Mesendoderm (in vitro differentiated cells): ENCODE data around the gene RPS6KA2.
"Not testable (repeated sequence)": the region's sequence is repeated elsewhere in the genome, so short reads cannot be mapped to it uniquely, and the experiment has no call there.

Experiments used
- DNase-seq: peaks from one replicate; pipeline ENCODE4 v3.0.0; 2013
- H2AK5ac ChIP-seq: 2 replicates; pipeline ENCODE4 v1.6.1; 2013; ENCODE audit warnings: low read length, inconsistent platforms
- H2BK120ac ChIP-seq: 2 replicates; pipeline ENCODE4 v1.6.1; 2013; ENCODE audit warnings: low read depth, mild to moderate bottlenecking, low read length, moderate library complexity, mixed read lengths
- H2BK15ac ChIP-seq: replicated peaks from 2 replicates; pipeline ENCODE4 v1.6.1; 2013; ENCODE audit warnings: low read depth, mild to moderate bottlenecking, moderate library complexity
- H2BK5ac ChIP-seq: 2 replicates; pipeline ENCODE4 v1.6.1; 2013; ENCODE audit warnings: low read length, inconsistent platforms
- H3K18ac ChIP-seq: 2 replicates; pipeline ENCODE4 v1.6.1; 2013; ENCODE audit warnings: mild to moderate bottlenecking, low read length, mixed read lengths
- H3K23ac ChIP-seq: one replicate; pipeline ENCODE4 v1.6.1; 2013; ENCODE audit warnings: low read length
- H3K27ac ChIP-seq: 2 replicates; pipeline ENCODE4 v1.5.1; 2013; ENCODE audit warnings: low read depth, mild to moderate bottlenecking, inconsistent platforms, low read length, moderate library complexity
- H3K27me3 ChIP-seq: 2 replicates; pipeline ENCODE4 v1.6.1; 2013; ENCODE audit warnings: low read length, control low read depth, mild to moderate bottlenecking, inconsistent platforms; ENCODE audit not compliant: insufficient read depth, poor library complexity
- H3K36me3 ChIP-seq: 2 replicates; pipeline ENCODE4 v1.6.1; 2013; ENCODE audit warnings: low read length, inconsistent platforms; ENCODE audit not compliant: control insufficient read depth, insufficient read depth
- H3K4ac ChIP-seq: one replicate; pipeline ENCODE4 v1.6.1; 2013; ENCODE audit warnings: low read depth, mild to moderate bottlenecking, low read length, moderate library complexity
- H3K4me1 ChIP-seq: 2 replicates; pipeline ENCODE4 v1.6.1; 2013; ENCODE audit warnings: low read depth, low read length, inconsistent platforms; ENCODE audit not compliant: control insufficient read depth
- H3K4me2 ChIP-seq: 2 replicates; pipeline ENCODE4 v1.6.1; 2013; ENCODE audit warnings: low read length
- H3K4me3 ChIP-seq: 2 replicates; pipeline ENCODE4 v1.5.1; 2013; ENCODE audit warnings: mild to moderate bottlenecking, low read length
- H3K56ac ChIP-seq: one replicate; pipeline ENCODE4 v1.6.1; 2013; ENCODE audit warnings: low read length
- H3K79me1 ChIP-seq: 2 replicates; pipeline ENCODE4 v1.6.1; 2013; ENCODE audit warnings: low read length, inconsistent platforms
- H3K79me2 ChIP-seq: 2 replicates; pipeline ENCODE4 v1.6.1; 2013; ENCODE audit warnings: mild to moderate bottlenecking, low read length; ENCODE audit not compliant: control insufficient read depth, insufficient read depth
- H3K9ac ChIP-seq: 2 replicates; pipeline ENCODE4 v1.6.1; 2013; ENCODE audit warnings: low read length, inconsistent platforms
- H4K5ac ChIP-seq: one replicate; pipeline ENCODE4 v1.6.1; 2013; ENCODE audit warnings: low read length
- H4K8ac ChIP-seq: one replicate; pipeline ENCODE4 v1.6.1; 2013; ENCODE audit warnings: low read depth, mild to moderate bottlenecking, control low read depth, low read length, moderate library complexity
- WGBS: extraction: QIAGEN DNeasy Blood & Tissue Kit; methylation state at CpG from one replicate; pipeline ENCODE4 v1.1.7; 2013; ENCODE audit warnings: low lambda C conversion rate, missing lambda C conversion rate; ENCODE audit not compliant: insufficient coverage; ENCODE audit errors: extremely low coverage; 5-methylcytosine and 5-hydroxymethylcytosine counted together

The RPS6KA2 gene

GRCh38 chr6:166406197-166406596 is 220.9 kb downstream of the RPS6KA2 start:
- Histone ChIP-seq H3K79me2 (no peaks in the 10 kb centered on the region), H4K8ac (no peak overlapping the region), H3K27ac (no peak overlapping the region), H3K4me2 (no peak overlapping the region), H3K23ac (no peak overlapping the region), H2AK5ac (no peak overlapping the region), H4K5ac (no peak overlapping the region), H3K4me3 (no peak overlapping the region), H2BK15ac (no peak overlapping the region), H2BK5ac (no peak overlapping the region), H2BK120ac (no peak overlapping the region), H3K9ac (no peak overlapping the region), H3K18ac (no peak overlapping the region), H3K56ac (no peak overlapping the region), H3K4me1 (no peaks in the 10 kb centered on the region), H3K79me1 (no peaks in the 10 kb centered on the region), H3K4ac (no peak overlapping the region), H3K27me3 (no peaks in the 10 kb centered on the region), H3K36me3 (no peaks in the 10 kb centered on the region)
- WGBS, result no CpG with 5 or more reads among the region's 12 CpGs
- DNase-seq, result no peak

GRCh38 chr6:166405386-166405785 is 221.7 kb downstream of the RPS6KA2 start:
- no CpG with 5 or more reads among the region's 7 CpGs for WGBS
- Histone ChIP-seq H3K4me1 (no peaks in the 10 kb centered on the region), H3K56ac (no peak overlapping the region), H3K27me3 (no peaks in the 10 kb centered on the region), H2AK5ac (no peak overlapping the region), H2BK120ac (no peak overlapping the region), H3K79me2 (no peaks in the 10 kb centered on the region), H3K4ac (no peak overlapping the region), H3K9ac (no peak overlapping the region), H3K18ac (no peak overlapping the region), H3K4me2 (no peak overlapping the region), H3K36me3 (no peaks in the 10 kb centered on the region), H3K4me3 (no peak overlapping the region), H3K23ac (no peak overlapping the region), H3K27ac (no peak overlapping the region), H2BK5ac (no peak overlapping the region), H4K5ac (no peak overlapping the region), H4K8ac (no peak overlapping the region), H2BK15ac (no peak overlapping the region), H3K79me1 (no peaks in the 10 kb centered on the region)
- DNase-seq, result no peak

DNA sequence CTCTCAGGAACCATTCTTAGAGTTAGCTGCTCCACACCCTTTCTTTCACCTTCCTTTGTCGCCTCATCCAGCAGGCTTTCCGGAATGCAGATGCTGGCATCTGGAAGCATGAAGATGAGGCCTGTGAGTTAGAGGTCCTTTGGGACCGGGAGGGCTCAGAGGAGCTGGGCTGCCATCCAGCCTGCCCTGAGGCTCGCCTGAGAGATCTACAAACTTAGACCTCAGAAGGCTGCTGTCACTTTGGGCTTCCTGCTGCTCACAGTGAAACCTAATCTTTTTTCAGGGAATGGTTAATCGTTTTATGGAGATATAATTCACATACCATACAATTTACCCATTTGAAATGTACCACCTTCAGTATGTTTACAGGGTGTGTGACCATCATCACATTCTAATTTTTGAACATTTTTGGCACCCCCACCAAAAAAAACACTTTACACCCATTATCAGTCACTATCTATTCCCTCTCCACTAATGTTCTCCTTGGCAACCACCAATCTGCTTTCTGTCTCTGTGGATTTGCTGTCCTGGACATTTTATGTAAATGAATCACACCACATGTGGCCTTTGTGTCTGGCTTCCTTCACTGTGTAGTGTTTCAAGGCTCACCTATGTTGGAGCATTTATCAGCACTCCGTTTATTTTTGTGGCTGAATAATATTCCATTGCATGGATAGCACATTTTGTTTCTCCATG is 224.3 kb downstream of the RPS6KA2 start:
- Histone ChIP-seq H4K8ac (no peak overlapping the region), H3K79me2 (no peaks in the 10 kb centered on the region)

GRCh38 chr6:166400649-166401250 is 226.3 kb downstream of the RPS6KA2 start:
- not testable (repeated sequence) for H2BK15ac ChIP-seq, H3K79me1 ChIP-seq, H3K27ac ChIP-seq, H3K36me3 ChIP-seq, H3K4me1 ChIP-seq, H3K4me2 ChIP-seq, H2BK5ac ChIP-seq, H3K9ac ChIP-seq, H4K8ac ChIP-seq, H4K5ac ChIP-seq, H3K23ac ChIP-seq, H3K27me3 ChIP-seq, H3K4me3 ChIP-seq, H2BK120ac ChIP-seq, H3K79me2 ChIP-seq, H3K56ac ChIP-seq, H3K4ac ChIP-seq, H2AK5ac ChIP-seq, H3K18ac ChIP-seq
- DNase-seq, result peak; percentile 85
- WGBS, result no CpG with 5 or more reads among the region's 16 CpGs

More for the DNA sequence above, 224.3 kb downstream of the RPS6KA2 start:
- Histone ChIP-seq H3K23ac (no peak overlapping the region), H3K4me3 (no peak overlapping the region), H3K27ac (no peak overlapping the region), H3K27me3 (no peaks in the 10 kb centered on the region), H3K56ac (no peak overlapping the region), H2BK15ac (no peak overlapping the region), H3K36me3 (no peaks in the 10 kb centered on the region), H3K4me1 (no peaks in the 10 kb centered on the region), H3K18ac (no peak overlapping the region), H3K4me2 (no peak overlapping the region), H3K79me1 (no peaks in the 10 kb centered on the region), H3K9ac (no peak overlapping the region), H3K4ac (no peak overlapping the region), H2BK5ac (no peak overlapping the region), H2BK120ac (no peak overlapping the region), H2AK5ac (no peak overlapping the region), H4K5ac (no peak overlapping the region)
- peak; percentile 49 for DNase-seq
- no CpG with 5 or more reads among the region's 6 CpGs for WGBS

DNA sequence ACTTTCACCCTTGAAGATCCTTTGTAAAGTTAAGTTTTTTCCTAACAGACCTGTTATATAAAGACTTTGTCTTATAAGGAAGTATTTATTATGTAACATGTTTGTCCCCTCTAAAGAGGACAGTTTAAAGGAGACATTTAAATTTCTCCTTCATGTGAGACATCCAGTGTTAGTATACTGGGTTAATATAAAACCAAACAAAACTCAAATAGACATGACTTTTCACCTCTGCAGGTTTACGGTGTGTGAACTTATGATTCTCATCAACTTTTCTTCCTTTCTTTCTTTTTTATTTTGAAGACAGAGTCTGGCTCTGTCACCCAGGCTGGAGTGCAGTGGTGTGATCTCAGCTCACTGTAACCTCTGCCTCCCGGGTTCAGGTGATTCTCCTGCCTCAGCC is 226.9 kb downstream of the RPS6KA2 start:
- H3K79me1 ChIP-seq, result no peaks in the 10 kb centered on the region
- H3K4me1 ChIP-seq, result no peaks in the 10 kb centered on the region
- DNase-seq, result no peak
- no peak overlapping the region for H2AK5ac ChIP-seq
- H3K18ac ChIP-seq, result no peak overlapping the region
- H3K23ac ChIP-seq, result no peak overlapping the region
- H2BK15ac ChIP-seq, result no peak overlapping the region
- no peak overlapping the region for H4K5ac ChIP-seq
- H2BK120ac ChIP-seq, result no peak overlapping the region
- no peaks in the 10 kb centered on the region for H3K27me3 ChIP-seq
- H3K4me3 ChIP-seq, result no peak overlapping the region
- no peak overlapping the region for H3K56ac ChIP-seq
- no CpG with 5 or more reads among the region's 2 CpGs for WGBS
- H3K79me2 ChIP-seq, result no peaks in the 10 kb centered on the region
- H3K9ac ChIP-seq, result no peak overlapping the region
- no peak overlapping the region for H4K8ac ChIP-seq
- H3K4me2 ChIP-seq, result no peak overlapping the region
- no peak overlapping the region for H2BK5ac ChIP-seq
- no peaks in the 10 kb centered on the region for H3K36me3 ChIP-seq
- no peak overlapping the region for H3K27ac ChIP-seq
- no peak overlapping the region for H3K4ac ChIP-seq

DNA sequence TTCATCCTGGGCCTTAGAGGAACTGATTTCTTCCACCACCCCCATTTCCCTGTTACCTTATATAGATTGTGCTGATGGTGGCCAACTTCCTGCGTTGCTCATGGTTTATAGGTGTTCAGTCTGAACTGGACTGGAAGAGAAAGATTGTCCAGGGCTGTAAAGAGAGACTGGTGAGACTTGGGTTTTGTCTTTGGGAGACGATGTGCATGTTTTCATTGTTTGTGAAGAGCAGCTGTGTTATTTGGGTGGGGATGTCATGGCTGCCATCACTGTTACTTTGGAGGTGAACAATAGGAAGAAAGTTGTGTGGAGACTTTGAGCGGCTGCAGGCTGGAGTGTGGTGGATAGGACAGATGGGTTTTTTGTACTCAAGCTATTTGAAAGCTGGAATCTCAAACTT is 228.7 kb downstream of the RPS6KA2 start:
- no peaks in the 10 kb centered on the region for H3K79me2 ChIP-seq
- H2BK120ac ChIP-seq, result no peak overlapping the region
- no peak overlapping the region for H4K5ac ChIP-seq
- no peak overlapping the region for H2BK15ac ChIP-seq
- H3K27ac ChIP-seq, result no peak overlapping the region
- no peaks in the 10 kb centered on the region for H3K36me3 ChIP-seq
- WGBS, result no CpG with 5 or more reads among the region's 3 CpGs
- no peaks in the 10 kb centered on the region for H3K27me3 ChIP-seq
- H3K9ac ChIP-seq, result no peak overlapping the region
- H3K23ac ChIP-seq, result no peak overlapping the region
- no peak for DNase-seq
- H3K4me2 ChIP-seq, result no peak overlapping the region
- H3K4me3 ChIP-seq, result no peak overlapping the region
- no peak overlapping the region for H4K8ac ChIP-seq
- no peak overlapping the region for H3K18ac ChIP-seq
- no peaks in the 10 kb centered on the region for H3K4me1 ChIP-seq
- no peak overlapping the region for H3K56ac ChIP-seq
- no peak overlapping the region for H2AK5ac ChIP-seq
- no peaks in the 10 kb centered on the region for H3K79me1 ChIP-seq
- no peak overlapping the region for H3K4ac ChIP-seq
- H2BK5ac ChIP-seq, result no peak overlapping the region
